GM18520 (cell line): ENCODE results near the gene ACSS3.
"Not testable (repeated sequence)": the region's sequence is repeated elsewhere in the genome, so short reads cannot be mapped to it uniquely, and the experiment has no call there.

ENCODE experiments used
- ATAC-seq: cut with Tn5 transposase; IDR thresholded peaks from one replicate; pipeline ENCODE4 v1.9.1; 2021; ENCODE audit not compliant: unreplicated experiment

Gene ACSS3

GRCh38 chr12:81164827-81165226 lies 86.9 kb downstream of the ACSS3 start:
- ATAC-seq: no peak

DNA sequence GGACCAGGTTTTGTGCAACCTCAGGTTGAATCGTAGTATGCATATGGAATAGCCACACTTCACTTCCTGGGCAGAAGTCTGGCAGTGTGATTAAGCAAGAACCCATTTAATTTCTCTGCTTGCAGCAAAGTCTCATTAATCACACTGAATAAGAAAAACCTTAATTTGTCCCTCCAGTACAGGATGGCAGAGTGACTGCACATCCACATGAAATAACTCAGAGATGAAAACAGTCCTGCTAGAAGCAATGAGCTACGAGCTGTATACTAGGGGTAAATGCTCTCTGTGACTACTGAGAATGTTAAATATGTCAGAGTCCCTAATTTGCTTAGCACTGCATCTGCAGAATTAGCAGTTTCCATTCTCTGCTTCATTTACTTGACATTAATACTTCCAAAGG lies 88.9 kb downstream of the ACSS3 start:
- ATAC-seq: no peak

- no peak for ATAC-seq
Measured at GRCh38 chr12:81167694-81168093, 89.8 kb downstream of the ACSS3 start.

GRCh38 chr12:81168445-81168844 lies 90.6 kb downstream of the ACSS3 start:
- ATAC-seq: no peak

DNA sequence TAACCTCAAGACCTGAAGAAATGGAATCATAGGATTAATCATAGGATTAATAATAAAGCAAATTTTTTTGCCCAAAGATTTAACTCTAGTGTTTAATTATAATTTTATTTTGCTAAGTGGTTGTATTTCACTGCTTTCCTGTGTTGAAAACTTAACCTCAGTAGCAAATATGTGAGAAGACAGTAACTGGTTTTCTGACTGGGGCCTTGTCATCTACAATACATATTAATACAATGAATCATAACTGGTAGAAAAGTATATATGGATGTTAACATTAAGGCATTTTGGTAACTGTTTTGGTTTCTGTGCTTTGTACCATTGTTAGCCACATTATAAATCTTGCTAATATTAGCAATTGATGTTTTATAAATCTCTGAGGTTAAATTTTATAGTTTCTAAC lies 92.2 kb downstream of the ACSS3 start:
- ATAC-seq: no peak

- no peak for ATAC-seq
Measured at GRCh38 chr12:81172851-81173250, 95.0 kb downstream of the ACSS3 start.

- ATAC-seq: no peak
Measured at GRCh38 chr12:81174664-81175063, 96.8 kb downstream of the ACSS3 start.

DNA sequence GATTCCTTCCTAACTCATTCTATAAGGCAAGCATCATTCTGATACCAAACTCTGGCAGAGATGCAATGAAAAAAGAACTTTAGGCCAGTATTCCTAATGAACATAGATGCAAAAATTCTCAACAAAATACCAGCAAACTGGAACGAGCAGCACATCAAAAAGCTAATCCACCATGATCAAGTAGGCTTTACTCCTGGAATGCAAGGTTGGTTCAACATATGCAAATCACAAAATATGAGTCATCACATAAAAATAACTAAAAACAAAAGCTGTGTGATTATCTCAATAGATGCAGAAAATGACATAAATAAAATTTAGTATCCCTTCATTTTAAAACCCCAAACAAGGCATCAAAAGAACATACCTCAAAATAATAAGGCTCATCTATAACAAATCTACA lies 98.9 kb downstream of the ACSS3 start:
- no peak for ATAC-seq

- ATAC-seq: no peak
Measured at GRCh38 chr12:81181691-81182090, 103.8 kb downstream of the ACSS3 start.

- ATAC-seq: no peak
Measured at GRCh38 chr12:81187686-81188085, 109.8 kb downstream of the ACSS3 start.

DNA sequence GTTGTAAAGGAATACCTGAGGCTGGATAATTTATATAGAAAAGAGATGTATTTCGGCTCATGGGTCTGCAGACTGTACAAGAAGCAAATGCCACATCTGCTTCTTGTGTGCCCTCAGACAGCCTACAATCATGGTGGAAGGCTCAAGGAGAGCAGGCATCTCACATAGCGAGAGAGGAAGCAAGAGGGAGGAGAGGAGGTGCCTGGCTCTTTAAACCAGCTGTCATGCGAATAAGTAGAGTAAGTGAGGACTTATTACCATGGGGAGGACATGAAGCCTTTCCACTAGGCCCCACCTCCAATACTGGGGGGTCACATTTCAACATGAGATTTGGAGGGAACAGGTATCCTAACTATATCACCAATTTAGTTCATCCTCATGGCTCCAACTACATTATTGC lies 118.7 kb downstream of the ACSS3 start:
- no peak for ATAC-seq

- not testable (repeated sequence) for ATAC-seq
Measured at GRCh38 chr12:81200561-81200960, 122.7 kb downstream of the ACSS3 start.

GRCh38 chr12:81203671-81204204 lies 125.9 kb downstream of the ACSS3 start:
- no peak for ATAC-seq

GRCh38 chr12:81205416-81205815 lies 127.5 kb downstream of the ACSS3 start:
- ATAC-seq: no peak

GRCh38 chr12:81206429-81206828 lies 128.6 kb downstream of the ACSS3 start:
- no peak for ATAC-seq

GRCh38 chr12:81207173-81207572 lies 129.3 kb downstream of the ACSS3 start:
- ATAC-seq: no peak

DNA sequence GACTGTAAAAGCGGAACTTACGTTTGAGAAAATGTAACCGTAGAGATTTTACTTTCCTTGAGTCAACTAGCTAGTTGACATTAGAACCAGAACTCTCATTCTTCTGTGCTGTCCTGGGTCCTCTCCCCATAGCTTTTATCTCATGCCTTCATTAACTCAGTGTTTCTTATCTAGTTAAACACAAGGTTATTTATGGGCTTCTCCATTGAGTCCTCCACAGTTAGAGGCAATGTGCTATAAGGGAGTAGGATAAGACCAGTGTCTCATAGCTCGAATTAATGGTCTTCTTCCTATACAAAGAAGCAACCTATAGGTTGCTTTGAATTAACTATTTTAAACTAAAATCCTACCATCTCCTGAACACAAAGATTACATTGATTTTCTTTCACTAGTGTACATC lies 129.8 kb downstream of the ACSS3 start:
- no peak for ATAC-seq

- no peak for ATAC-seq
Measured at GRCh38 chr12:81208187-81208911, 130.5 kb downstream of the ACSS3 start.

- no peak for ATAC-seq
Measured at GRCh38 chr12:81209012-81209411, 131.1 kb downstream of the ACSS3 start.

GRCh38 chr12:81209772-81210225 lies 131.9 kb downstream of the ACSS3 start:
- ATAC-seq: not testable (repeated sequence)

GRCh38 chr12:81211306-81211705 lies 133.4 kb downstream of the ACSS3 start:
- no peak for ATAC-seq

- no peak for ATAC-seq
Measured at GRCh38 chr12:81212996-81213696, 135.3 kb downstream of the ACSS3 start.
